HepG2 (cell line): ENCODE results near the gene EIF5A. TPM values are rescaled to one million over a fixed set of nuclear protein-coding genes. Genes with fewer than 3 reads are reported as not detected.

Source experiments
- ATAC-seq: fragments of 200-7000 bp; cut with Tn5 transposase; 3 replicates; pipeline ENCODE4 v1.9.1; 2020; ENCODE audit warnings: mild to moderate bottlenecking, moderate library complexity
- BruUV-seq: library from RNA; stranded (reverse); fragments of 400-500 nt; replicated peaks from 2 replicates; lab custom pipeline; 2021; lab: Mats Ljungman, UMichigan
- CTCF ChIA-PET: fragments of 300-600 bp; formaldehyde crosslinking; extraction: SDS; loops from one replicate; lab custom pipeline; 2021; ENCODE audit warnings: low total read pairs, inconsistent platforms, low intra/inter-chr PET ratio; lab: Yijun Ruan, JAX
- POLR2A ChIA-PET: fragments of 350-600 bp; sonication (Branson Sonifier 250); formaldehyde crosslinking; loops from one replicate; lab custom pipeline; 2020; ENCODE audit warnings: antibody characterized with exemption, inconsistent platforms; lab: Yijun Ruan, JAX
- DNase-seq: peaks from one replicate; pipeline ENCODE4 v3.0.0-alpha.2; 2015; ENCODE audit warnings: low spot score
- FAIRE-seq: peaks from 3 replicates; lab custom pipeline; 2011; peaks lifted over from hg19 to GRCh38; lab: Jason Lieb, UNC
- H2AFZ ChIP-seq: one replicate; pipeline ENCODE4 v1.6.1; 2011; ENCODE audit warnings: low read length, inconsistent platforms
- H3K27ac ChIP-seq: fragments of 300-600 bp; 3 replicates; pipeline ENCODE4 v1.8.0; 2011; ENCODE audit warnings: mixed run types, mild to moderate bottlenecking, mixed read lengths, low read length, inconsistent platforms; ENCODE audit not compliant: insufficient read depth; ENCODE audit errors: extremely low read length
- H3K27me3 ChIP-seq, 2 experiments: fragments of 200-600 bp in 1 of 2; 2 replicates in 1 of 2; 3 replicates in 1 of 2; pipeline versions ENCODE4 v1.6.0 to v1.8.0; 2011; ENCODE audit warnings: low read length in 2 of 2, mild to moderate bottlenecking in 2 of 2, moderate library complexity in 2 of 2, inconsistent platforms in 1 of 2; ENCODE audit not compliant: insufficient read depth in 2 of 2, control insufficient read depth in 1 of 2
- H3K36me3 ChIP-seq, 2 experiments: fragments of 200-600 bp in 1 of 2; replicated peaks in 1 of 2; 2 replicates in 1 of 2; 3 replicates in 1 of 2; pipeline versions ENCODE4 v1.5.1 to v1.8.0; 2011; ENCODE audit warnings: low read length in 2 of 2, inconsistent platforms in 1 of 2; ENCODE audit not compliant: insufficient read depth in 2 of 2, control insufficient read depth in 1 of 2
- H3K4me1 ChIP-seq: 2 replicates; pipeline ENCODE4 v1.5.1; 2012; ENCODE audit warnings: low read length, inconsistent platforms; ENCODE audit not compliant: insufficient read depth
- H3K4me2 ChIP-seq: 2 replicates; pipeline ENCODE4 v1.6.0; 2011; ENCODE audit warnings: low read depth, low read length, inconsistent platforms
- H3K4me3 ChIP-seq, 3 experiments: fragments of 200-600 bp in 1 of 3; sonication (generic), shearing (Covaris generic) in 1 of 3; replicated peaks in 1 of 3; 2 replicates each; pipeline ENCODE4 v1.5.1; 2011 to 2016; ENCODE audit warnings: low read length in 3 of 3, inconsistent platforms in 2 of 3, low read depth in 2 of 3, mild to moderate bottlenecking in 2 of 3, control low read depth in 1 of 3, mixed read lengths in 1 of 3; ENCODE audit not compliant: insufficient read depth in 1 of 3
- H3K79me2 ChIP-seq: one replicate; pipeline ENCODE4 v1.6.1; 2011; ENCODE audit warnings: low read length, inconsistent platforms; ENCODE audit not compliant: insufficient read depth
- H3K9ac ChIP-seq: 2 replicates; pipeline ENCODE4 v1.6.0; 2011; ENCODE audit warnings: mild to moderate bottlenecking, low read depth, low read length, inconsistent platforms; ENCODE audit not compliant: insufficient read depth
- H3K9me3 ChIP-seq: 2 replicates; pipeline ENCODE4 v1.5.1; 2012; ENCODE audit warnings: mild to moderate bottlenecking, low read length
- H4K20me1 ChIP-seq: 2 replicates; pipeline ENCODE4 v1.6.0; 2011; ENCODE audit warnings: inconsistent platforms, mild to moderate bottlenecking, low read length, moderate library complexity; ENCODE audit not compliant: insufficient read depth
- AGO1 ChIP-seq: fragments of 200-400 bp; formaldehyde crosslinking; IDR thresholded peaks from 2 replicates; pipeline ENCODE4 v1.6.1; 2017; ENCODE audit warnings: mild to moderate bottlenecking, low read depth, low read length, moderate library complexity; ENCODE audit not compliant: poor library complexity, severe bottlenecking
- ASH2L ChIP-seq: fragments of 300-600, 200-600 bp; sonication (generic); IDR thresholded peaks from 2 replicates; pipeline ENCODE4 v1.7.0; 2017; ENCODE audit warnings: low read depth, mild to moderate bottlenecking, moderate library complexity, mixed read lengths, low read length; ENCODE audit not compliant: insufficient read length
- ATF7-NPFF ChIP-seq: sonication (generic); formaldehyde crosslinking; IDR thresholded peaks from 2 replicates; pipeline ENCODE4 v1.8.1; 2023; ENCODE audit warnings: mild to moderate bottlenecking, low read depth, missing genetic modification reagents, moderate library complexity
- RBM22 ChIP-seq: fragments of 200-400 bp; formaldehyde crosslinking; optimal IDR thresholded peaks from 2 replicates; pipeline ENCODE3; 2017; ENCODE audit warnings: mild to moderate bottlenecking, low read length, moderate library complexity
- RNF2 ChIP-seq: fragments of 450-650 bp; conservative IDR thresholded peaks from 2 replicates; pipeline ENCODE4 v1.6.1; 2016; ENCODE audit warnings: low read depth
- SATB2 ChIP-seq: sonication (generic); formaldehyde crosslinking; IDR thresholded peaks from 2 replicates; pipeline ENCODE4 v1.5.0; 2020; ENCODE audit warnings: missing genetic modification reagents
- SNAPC2 ChIP-seq: sonication (generic); formaldehyde crosslinking; IDR thresholded peaks from 2 replicates; pipeline ENCODE4 v1.8.1; 2022; ENCODE audit warnings: mild to moderate bottlenecking, missing genetic modification reagents
- ZBTB7B ChIP-seq: sonication (generic); formaldehyde crosslinking; IDR thresholded peaks from 2 replicates; pipeline ENCODE4 v1.4.0; 2020; ENCODE audit warnings: missing genetic modification reagents
- WGBS: methylation state at CpG from one replicate; pipeline ENCODE4 v1.1.6; 2017; ENCODE audit warnings: low lambda C conversion rate; 5-methylcytosine and 5-hydroxymethylcytosine counted together
- in situ Hi-C: cut with HindIII; loops from 2 replicates; pipeline ENCODE4 v1.10.0; 2017; ENCODE audit warnings: low pct_unique_long_range_greater_than_20kb; ENCODE audit not compliant: extremely low pct_ligation_motif_present
- intact Hi-C: fragments of 100-400 bp; cut with micrococcal nuclease; formaldehyde crosslinking; loops from one replicate; pipeline ENCODE4 v1.10.0; 2022; ENCODE audit not compliant: unreplicated experiment
- polyA plus RNA-seq, 8 experiments: library from polyadenylated mRNA; depleted of rRNA in 3 of 8; stranded (reverse) in 7 of 8; unstranded in 1 of 8; fragments of >200 nt; fragmentation: Illumina TruSeq in 4 of 8; extraction: Trizol in 4 of 8; gene quantifications; 2 replicates each; pipeline versions ENCODE4 v1.2.1 to v1.2.3, GENCODE V29; 2011 to 2016; ENCODE audit warnings: low read depth in 4 of 8, missing spikeins in 1 of 8, mixed read lengths in 1 of 8; ENCODE audit not compliant: insufficient read depth in 1 of 8
- total RNA-seq, 5 experiments: library from RNA; depleted of rRNA; stranded (reverse); fragments of >200 nt; fragmentation: Illumina TruSeq; extraction: Trizol; gene quantifications; 2 replicates each; pipeline ENCODE4 v1.2.3, GENCODE V29; 2016; ENCODE audit warnings: low read depth in 1 of 5
- TF ChIP-seq, protein P1 (sequence below): sonication (generic); formaldehyde crosslinking; IDR thresholded peaks from 2 replicates; pipeline ENCODE4 v1.8.0; 2022; ENCODE audit warnings: mild to moderate bottlenecking, missing genetic modification reagents, moderate library complexity
- TF ChIP-seq, protein P2 (sequence below): sonication (generic); formaldehyde crosslinking; conservative IDR thresholded peaks from 2 replicates; pipeline ENCODE4 v1.8.1; 2023; ENCODE audit warnings: missing genetic modification reagents
- TF ChIP-seq, protein P3 (sequence below): sonication (generic); formaldehyde crosslinking; IDR thresholded peaks from 2 replicates; pipeline ENCODE4 v1.9.0; 2022; ENCODE audit warnings: missing genetic modification reagents, mild to moderate bottlenecking, borderline replicate concordance

The EIF5A gene
- total and polyA plus RNA-seq, 2 of the 13 experiments (the other 11 are each of a cell fraction or from before 2014, with no cell fraction given): 319 to 337 TPM

DNA sequence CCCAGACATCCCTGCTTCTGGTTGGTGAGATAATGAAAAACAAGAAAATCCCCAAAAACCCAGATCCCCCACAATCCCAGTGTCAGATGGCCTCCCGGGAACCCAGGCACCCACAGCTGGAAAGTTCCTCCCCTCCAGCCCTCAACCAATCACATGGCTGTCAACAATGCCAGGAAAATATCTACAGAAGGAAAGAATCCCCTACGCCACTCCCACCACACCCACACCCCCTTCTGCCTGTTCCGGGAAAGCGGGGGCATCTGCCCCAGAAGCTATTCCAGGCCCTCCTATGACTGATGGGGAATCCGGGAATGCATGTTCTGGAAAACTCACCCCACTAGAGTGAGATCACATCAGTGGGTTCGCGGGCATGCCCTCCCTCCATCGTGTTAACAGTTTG lies 49.3 kb downstream of the EIF5A start:
- DNase-seq (no peak), ATAC-seq (no peak), FAIRE-seq (no peak)
- Histone ChIP-seq H3K79me2 (no peaks in the 10 kb centered on the region), H3K27me3 (peaks cover 0 to 11% of the 10 kb centered on the region in 2 experiments; a peak in 1 of 5 replicates), H3K36me3 (no peaks in the 10 kb centered on the region), H3K4me3 (no peak overlapping the region), H3K4me2 (no peak overlapping the region), H3K27ac (no peak overlapping the region), H3K9me3 (no peaks in the 10 kb centered on the region), H2AFZ (no peak overlapping the region), H3K9ac (no peak overlapping the region), H3K4me1 (peaks cover 26% of the 10 kb centered on the region), H4K20me1 (no peaks in the 10 kb centered on the region)
- CTCF ChIA-PET: interaction anchor here (0.7 to 2.0 kb wide), 2 partner anchors 80 to 89 kb away, joined by 3 to 11 read pairs; partner anchors contain the start of gene CHRNB1
- 39% methylated on average over 7 of the region's 8 CpGs for WGBS
- no TSS peak for BruUV-seq
- intact Hi-C loops: loop anchor here (5.0 to 10.0 kb wide), 4 partner anchors 46 to 208 kb away; partner anchors contain the start of genes POLR2A, SENP3, SLC35G6 and TMEM256
- in situ Hi-C loops: loop anchor here (5.0 kb wide), 1 partner anchor 81 kb away; the partner anchor contains the start of genes FGF11 and TMEM102
- no peak for TF ChIP-seq ZBTB7B (CRISPR knock-in tag)
- TF ChIP-seq SATB2 (CRISPR knock-in tag): no peak
- POLR2A ChIA-PET: interaction anchor here (0.9 to 1.6 kb wide), 2 partner anchors 122 to 201 kb away, joined by 3 to 4 read pairs; partner anchors contain the start of gene ZBTB4

DNA sequence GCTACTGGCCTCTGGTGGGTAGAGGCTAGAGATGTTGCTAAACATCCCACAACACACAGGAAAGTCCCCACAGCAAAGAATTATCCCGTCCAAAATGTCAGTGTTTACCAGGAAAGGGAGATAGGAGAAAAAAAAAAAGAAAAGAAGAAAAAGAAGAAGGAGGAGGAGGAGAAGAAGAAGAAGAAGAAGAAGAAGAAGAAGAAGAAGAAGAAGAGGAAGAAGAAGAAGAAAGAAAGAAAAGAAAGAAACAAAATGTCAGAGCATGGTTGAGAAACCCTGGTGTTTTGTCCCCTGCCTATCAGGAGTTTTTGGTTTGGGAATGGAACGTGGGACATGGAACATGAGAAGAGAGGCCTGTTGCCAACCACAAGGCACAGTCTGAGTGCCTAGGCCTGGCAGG lies 50.0 kb downstream of the EIF5A start:
- peaks cover 0 to 11% of the 10 kb centered on the region in 2 experiments; a peak in 1 of 5 replicates for H3K27me3 ChIP-seq
- in situ Hi-C loops: loop anchor here (5.0 kb wide), 1 partner anchor 80 kb away; the partner anchor contains the start of genes FGF11 and TMEM102
- peaks cover 25% of the 10 kb centered on the region for H3K4me1 ChIP-seq
- ChIA-PET CTCF (interaction anchor here (0.7 kb wide), 1 partner anchor 145 kb away, joined by 3 read pairs; no protein-coding TSS in a partner anchor), POLR2A (no interaction called here)
- H3K36me3 ChIP-seq: no peaks in the 10 kb centered on the region
- ATAC-seq (no peak), DNase-seq (no peak), FAIRE-seq (no peak)
- H3K4me2 ChIP-seq: no peak overlapping the region
- H3K9me3 ChIP-seq: no peaks in the 10 kb centered on the region
- WGBS: 12% methylated on average over 2 of the region's 2 CpGs
- no peaks in the 10 kb centered on the region for H3K79me2 ChIP-seq
- TF ChIP-seq ATF7-NPFF (no peak), AGO1 (no peak), SNAPC2 (CRISPR knock-in tag) (no peak), ASH2L (no peak), RBM22 (no peak), RNF2 (no peak)
- TF ChIP-seq, protein P1, sequence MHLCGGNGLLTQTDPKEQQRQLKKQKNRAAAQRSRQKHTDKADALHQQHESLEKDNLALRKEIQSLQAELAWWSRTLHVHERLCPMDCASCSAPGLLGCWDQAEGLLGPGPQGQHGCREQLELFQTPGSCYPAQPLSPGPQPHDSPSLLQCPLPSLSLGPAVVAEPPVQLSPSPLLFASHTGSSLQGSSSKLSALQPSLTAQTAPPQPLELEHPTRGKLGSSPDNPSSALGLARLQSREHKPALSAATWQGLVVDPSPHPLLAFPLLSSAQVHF (CRISPR knock-in tag): no peak
- TF ChIP-seq, protein P2, sequence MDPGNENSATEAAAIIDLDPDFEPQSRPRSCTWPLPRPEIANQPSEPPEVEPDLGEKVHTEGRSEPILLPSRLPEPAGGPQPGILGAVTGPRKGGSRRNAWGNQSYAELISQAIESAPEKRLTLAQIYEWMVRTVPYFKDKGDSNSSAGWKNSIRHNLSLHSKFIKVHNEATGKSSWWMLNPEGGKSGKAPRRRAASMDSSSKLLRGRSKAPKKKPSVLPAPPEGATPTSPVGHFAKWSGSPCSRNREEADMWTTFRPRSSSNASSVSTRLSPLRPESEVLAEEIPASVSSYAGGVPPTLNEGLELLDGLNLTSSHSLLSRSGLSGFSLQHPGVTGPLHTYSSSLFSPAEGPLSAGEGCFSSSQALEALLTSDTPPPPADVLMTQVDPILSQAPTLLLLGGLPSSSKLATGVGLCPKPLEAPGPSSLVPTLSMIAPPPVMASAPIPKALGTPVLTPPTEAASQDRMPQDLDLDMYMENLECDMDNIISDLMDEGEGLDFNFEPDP (CRISPR knock-in tag): no peak
- TF ChIP-seq, protein P3, sequence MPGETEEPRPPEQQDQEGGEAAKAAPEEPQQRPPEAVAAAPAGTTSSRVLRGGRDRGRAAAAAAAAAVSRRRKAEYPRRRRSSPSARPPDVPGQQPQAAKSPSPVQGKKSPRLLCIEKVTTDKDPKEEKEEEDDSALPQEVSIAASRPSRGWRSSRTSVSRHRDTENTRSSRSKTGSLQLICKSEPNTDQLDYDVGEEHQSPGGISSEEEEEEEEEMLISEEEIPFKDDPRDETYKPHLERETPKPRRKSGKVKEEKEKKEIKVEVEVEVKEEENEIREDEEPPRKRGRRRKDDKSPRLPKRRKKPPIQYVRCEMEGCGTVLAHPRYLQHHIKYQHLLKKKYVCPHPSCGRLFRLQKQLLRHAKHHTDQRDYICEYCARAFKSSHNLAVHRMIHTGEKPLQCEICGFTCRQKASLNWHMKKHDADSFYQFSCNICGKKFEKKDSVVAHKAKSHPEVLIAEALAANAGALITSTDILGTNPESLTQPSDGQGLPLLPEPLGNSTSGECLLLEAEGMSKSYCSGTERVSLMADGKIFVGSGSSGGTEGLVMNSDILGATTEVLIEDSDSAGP: no peak
- H2AFZ ChIP-seq: no peak overlapping the region
- H4K20me1 ChIP-seq: no peaks in the 10 kb centered on the region
- BruUV-seq: no TSS peak
- H3K4me3 ChIP-seq: no peak overlapping the region
- intact Hi-C loops: loop anchor here (5.0 to 10.0 kb wide), 4 partner anchors 45 to 207 kb away; partner anchors contain the start of genes POLR2A, SENP3, SLC35G6 and TMEM256
- no peak overlapping the region for H3K27ac ChIP-seq
- no peak overlapping the region for H3K9ac ChIP-seq
